ENCODE results near the gene SNRPB. TPM values are rescaled to one million over a fixed set of nuclear protein-coding genes. Genes with fewer than 3 reads are reported as not detected.

The SNRPB gene
- total RNA-seq, 1 experiment from 2014 or later = 462 TPM

DNA sequence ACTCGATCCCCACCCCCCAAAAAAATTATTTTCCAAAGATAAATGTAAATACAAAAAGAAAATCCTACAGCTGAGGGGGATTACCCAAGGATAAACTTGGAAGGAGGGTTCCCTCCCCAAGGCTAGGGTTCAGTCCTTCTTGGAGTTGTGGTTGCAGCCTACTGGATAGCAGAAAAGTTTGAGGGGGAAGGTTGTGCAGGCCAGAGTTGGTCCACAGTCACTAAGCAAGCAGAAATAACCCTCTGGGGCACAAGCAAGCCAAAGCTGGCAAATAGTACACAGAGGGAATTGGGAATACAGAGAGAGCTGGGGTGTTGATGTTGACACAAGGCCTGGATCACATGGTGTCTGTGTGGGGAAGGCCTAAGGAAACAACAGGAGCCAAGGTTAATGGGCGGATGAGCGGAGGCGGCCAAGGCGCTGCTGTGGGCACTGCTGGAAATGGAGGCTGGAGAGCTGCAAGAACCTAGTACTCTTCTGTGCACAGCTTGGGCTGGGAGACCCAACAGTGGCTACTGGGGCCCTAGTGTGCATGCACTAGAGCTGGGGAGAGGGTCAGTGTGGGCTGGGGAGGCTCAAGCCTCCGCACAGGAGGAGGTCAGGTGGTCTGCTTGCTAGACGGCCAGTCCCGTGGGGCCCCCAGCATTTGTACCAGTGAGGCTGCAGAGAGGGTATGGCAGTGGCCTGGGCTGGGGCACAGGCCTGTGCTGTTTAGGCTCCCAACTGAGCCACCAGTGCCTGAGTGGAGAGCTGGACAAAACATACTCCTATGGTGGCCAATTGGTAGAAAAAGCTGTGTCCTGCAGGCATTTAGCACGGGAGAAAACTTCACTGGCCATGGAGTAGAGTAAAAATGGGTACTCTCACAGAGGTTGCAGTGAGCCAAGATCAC, 5.5 kb upstream of the SNRPB start:
- DNase-seq (ENCODE audit: low read depth) = no peak

DNA sequence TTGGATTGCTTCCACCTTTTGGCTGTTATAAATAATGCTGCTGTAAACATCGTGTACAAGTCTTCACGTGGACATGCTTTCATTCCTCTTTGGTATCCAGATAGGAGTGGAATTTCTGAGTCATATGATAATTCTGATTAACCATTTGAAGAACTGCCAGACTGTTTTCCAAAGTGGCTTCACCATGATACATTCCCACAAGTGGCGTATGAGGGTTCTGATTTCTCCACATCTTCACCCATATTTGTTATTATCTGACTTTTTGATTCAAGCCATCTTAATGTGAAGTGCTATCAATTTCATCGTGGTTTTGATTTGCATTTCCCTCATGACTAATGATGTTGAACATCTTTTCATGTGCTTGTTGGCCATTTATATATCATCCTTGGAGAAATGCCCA, 2.9 kb upstream of the SNRPB start:
- peak; percentile 70 for DNase-seq (ENCODE audit: low read depth)

DNA sequence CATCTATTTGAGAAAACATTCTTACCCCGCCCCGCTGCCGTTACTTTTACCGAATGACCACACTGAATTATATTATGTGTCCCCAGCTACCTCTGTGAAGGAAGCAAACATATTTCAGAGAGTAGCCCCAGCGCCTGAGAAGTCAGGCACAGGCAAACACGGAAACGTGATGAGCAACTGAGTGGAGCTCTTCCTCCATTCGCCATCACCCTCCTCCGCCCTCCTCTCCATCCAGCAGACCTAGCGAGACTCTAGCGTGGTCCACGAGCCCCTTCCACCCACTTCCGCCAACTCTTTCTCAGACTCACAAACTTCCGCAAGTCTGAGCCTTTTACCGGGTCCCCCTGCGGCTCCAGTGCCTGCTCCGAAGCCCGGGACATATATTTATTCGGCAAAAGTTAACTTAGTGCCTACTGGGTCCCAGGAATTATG, 582 bp downstream of the SNRPB start:
- peak; percentile 54 for DNase-seq (ENCODE audit: low read depth)

DNA sequence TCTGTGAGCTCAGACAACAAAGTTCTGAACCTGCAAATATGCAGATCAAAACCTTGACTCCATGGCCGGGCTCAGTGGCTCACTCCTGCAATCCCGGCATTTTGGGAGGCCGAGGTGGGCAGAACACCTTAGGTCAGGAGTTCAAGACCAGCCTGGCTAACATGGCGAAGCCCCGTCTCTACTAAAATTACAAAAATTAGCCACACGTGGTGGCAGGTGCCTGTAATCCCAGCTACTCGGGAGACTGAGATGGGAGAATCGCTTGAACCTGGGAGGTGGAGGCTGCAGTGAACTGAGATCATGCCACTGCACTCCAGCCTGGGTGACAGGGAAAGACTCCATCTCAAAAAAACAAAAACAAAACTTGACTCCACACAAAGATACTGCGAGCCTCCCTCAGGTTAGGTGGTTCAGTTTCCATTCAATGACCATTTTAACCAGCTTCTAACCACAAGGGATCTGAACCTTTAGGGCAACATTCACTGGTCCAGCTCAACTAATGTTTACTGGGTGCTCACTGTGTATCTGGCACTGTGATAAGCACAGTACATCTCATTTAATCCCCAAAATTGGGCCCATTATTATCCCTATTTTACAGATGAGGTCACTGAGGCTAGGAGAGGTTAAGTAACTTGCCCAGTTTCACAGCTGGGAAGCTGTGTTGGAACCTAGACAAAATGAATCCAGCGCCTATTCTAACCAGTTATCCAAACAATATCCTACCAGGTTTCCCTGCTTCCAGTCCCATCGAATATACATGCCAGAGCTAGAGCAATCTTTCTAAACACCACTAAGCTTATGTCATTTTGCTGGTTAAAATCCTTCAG, 1.8 kb downstream of the SNRPB start:
- DNase-seq (ENCODE audit: low read depth) = peak; percentile 32

DNA sequence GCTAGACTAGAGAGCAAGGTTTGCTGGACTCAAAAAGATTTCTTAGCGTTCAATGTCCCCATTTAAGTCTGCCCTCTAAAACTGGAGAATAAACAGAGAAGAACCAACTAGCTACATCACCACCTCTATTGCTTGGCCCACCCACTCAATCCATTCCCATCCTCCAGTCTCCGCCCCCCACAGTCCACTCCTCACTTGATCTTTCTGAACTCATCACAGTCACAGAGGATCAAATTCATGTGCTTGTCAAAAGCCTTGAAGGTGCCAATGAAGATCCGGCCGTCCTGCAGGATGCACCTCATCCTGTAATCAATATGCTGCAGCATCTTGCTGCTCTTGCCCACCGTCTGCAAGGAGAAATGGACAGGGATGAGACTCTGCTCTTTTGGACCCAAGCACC, 3.2 kb downstream of the SNRPB start:
- no peak for DNase-seq (ENCODE audit: low read depth)

DNA sequence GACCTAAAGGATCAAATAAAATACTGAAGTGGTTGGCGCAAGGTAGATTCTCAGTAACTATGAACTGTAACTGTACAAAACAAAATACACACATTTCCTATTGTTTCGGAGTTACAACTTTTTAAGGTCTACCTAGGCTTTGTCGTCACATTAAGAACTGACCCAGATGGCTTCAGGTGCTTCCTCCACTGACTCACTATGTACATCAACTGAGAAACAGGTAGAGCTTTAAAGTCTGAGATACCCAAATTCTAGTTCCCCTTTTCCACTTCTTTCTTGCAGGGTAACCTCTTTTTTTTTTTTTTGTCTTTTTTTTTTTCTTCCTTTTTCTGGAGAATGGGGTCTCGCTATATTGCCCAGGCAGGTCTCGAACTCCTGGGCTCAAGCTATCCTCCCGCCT, 5.5 kb downstream of the SNRPB start:
- DNase-seq (ENCODE audit: low read depth) = no peak

DNA sequence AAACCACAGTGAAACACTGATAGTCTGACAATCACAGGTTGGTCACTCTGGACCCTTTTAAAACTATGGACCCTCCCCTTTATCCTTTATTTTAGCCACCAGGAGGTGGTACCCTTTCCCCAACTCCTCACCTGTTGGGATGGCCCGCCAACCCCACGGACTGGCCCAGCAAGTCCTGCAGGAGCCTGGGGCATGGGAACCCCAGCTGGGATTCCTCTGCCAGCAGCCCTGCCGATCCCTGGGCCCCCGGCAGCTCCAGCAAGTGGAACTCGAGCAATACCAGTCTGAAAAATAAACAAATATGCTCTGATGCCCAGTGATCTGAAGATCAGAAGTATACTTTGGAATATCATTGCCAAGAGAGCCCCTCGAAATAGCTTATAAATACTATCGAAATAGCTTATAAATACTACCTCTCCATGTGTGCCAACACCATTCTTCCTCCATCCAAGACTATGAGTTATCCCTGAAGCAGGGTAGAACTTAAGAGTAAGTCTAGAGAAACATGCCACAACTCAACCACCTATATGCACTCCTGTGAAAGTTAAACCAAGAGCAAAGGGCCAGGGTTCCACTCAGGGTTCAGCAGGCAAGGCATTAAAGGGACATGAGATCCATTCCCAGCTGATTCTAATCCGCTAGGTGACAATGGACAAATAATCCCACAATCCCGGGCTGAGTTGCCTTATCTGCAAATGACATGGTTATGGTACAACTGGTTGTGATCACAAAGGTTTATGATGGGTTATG, 6.8 kb downstream of the SNRPB start:
- DNase-seq (ENCODE audit: low read depth) = no peak

DNA sequence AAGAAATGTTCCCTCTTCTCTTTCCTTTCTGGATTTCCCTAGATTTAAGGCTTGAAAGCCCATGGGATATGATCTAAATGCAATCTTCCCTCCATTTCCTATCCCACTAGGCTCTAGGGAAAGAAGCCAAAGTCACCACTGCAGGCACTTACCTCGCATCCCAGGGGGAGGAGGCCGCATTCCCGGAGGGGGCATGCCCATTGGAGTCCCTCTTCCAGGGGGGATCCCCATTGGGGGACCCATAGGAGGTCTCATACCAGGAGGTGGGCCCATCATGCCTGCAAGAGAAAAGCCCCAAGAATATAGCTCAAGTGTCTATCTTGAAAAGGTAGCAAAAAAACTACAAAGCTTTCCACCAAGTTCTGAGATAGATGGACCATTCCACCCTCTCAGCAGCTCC, 8.1 kb downstream of the SNRPB start:
- no peak for DNase-seq (ENCODE audit: low read depth)

DNA sequence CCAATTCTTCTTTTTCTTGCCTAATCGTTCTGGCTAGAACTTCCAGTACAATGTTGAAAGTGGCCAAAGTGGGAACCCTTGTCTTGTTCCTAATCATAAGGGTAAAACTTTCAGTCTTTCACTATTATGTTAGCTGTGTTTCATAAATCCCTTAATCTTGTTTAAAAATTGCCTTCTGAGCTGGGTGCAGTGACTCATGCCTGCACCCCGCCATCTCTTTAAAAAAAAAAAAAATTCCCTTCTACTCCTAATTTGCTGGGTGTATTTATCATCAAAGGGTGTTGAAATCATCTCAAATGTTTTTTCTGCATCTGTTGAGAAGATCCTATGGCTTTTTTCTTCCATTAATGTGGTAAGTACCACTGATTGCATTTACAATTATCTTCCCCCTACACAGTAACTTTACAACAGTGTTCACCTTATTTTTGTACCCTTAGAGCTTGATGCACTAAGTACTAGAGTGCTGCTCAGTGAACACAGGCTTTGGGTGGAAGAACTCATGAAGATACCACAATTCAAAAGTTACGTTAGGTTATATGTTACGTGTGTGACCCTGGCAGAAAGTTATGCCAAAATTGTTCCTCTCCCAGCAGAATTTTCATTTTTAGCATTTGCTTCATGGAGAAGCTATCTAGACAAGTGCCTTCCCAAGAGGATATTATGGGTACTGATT, 9.7 kb downstream of the SNRPB start:
- no peak for DNase-seq (ENCODE audit: low read depth)

DNA sequence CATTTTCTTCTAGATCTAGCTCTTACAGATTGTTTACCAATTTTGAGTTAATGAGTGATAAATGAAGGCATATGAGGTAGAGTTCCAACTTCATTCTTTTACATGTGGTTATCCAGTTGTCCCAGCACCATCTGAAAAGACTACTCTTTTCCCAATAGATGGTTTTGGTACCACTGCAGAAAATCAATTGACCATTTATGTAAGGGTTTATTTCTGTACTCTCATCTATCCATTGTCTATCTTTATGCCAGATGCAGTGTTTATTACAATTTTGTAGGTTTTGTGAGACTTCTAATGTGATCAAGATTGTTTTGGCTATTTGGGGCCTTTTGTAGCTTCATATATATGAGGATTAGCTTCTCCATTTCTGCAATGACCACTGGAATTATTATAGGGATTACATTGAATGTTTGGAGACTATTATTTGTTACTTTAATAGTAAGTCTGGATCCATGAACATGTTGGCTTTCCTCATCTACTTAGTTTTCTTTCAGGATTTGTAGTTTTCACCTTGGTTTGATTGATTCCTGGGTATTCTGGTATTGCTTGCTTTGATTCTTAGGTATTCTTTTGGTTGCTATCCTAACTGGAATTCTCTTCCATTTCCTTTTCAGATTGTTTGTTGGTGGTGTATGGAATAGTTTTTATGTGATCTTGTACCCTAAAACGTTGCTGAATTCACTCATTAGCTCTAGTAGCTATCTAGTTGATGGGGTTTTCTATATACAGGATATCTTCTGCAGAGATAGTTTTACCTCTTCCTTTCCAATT, 10.4 kb downstream of the SNRPB start:
- DNase-seq (ENCODE audit: low read depth) = no peak

DNA sequence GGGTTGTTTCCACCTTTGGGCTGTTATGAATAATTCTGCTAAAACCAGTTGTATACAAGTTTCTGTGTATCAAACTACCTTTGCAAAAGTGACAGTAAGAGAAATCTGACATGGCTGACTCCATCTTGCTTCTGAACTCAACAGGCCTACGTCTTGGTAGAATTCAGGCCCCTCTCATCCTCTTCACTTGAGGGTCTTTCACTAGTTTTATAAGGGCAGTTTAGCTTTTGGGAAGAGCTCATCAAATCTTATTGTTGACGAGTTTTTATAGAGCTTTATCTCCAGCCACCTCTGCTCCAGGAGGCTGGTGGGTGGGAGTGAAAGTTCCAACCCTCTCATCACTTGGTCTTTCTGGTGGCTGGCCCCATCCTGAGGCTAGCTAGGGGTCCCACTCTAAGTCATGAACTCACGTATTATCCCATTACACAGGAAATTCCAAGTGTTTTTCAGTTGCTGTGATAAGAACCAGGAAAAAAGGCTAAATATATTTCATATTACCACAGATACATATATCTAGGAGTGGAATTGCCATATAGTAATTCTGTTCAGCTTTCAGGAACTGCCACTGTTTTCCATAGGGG, 11.6 kb downstream of the SNRPB start:
- no peak for DNase-seq (ENCODE audit: low read depth)

DNA sequence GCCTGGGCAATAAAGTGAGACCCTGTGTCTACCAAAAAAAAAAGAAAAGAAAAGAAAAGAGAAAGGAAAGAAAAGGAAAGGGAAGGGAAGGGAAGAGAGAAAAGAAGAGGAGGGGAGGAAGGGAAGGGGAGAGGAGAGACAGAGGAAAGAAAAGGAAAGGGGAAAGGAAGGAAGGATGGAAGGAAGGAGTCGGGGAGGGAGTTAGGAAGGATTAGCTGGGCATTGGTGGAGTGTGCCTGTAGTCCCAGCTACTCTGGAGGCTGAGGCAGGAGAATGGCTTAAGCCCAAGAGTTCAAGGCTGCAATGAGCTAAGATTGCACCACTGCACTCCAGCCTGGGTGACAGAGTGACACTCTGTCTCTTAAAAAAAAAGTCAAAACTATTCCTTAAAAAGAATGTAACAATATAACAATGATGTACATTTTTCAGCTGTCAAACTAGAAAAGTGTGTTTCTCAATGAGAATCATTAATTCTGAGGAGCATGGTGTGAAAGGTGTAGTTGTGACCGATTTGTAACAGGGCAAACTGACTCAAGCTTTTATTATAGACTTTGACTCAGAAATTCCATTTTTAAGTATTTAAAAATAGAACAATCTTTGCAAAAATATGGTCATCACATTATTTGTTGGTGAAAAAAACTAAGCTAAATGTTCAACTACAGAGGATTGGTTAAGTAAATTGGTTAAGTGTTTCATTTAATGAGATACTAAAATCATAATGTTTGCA, 14.7 kb downstream of the SNRPB start:
- no peak for DNase-seq (ENCODE audit: low read depth)

DNA sequence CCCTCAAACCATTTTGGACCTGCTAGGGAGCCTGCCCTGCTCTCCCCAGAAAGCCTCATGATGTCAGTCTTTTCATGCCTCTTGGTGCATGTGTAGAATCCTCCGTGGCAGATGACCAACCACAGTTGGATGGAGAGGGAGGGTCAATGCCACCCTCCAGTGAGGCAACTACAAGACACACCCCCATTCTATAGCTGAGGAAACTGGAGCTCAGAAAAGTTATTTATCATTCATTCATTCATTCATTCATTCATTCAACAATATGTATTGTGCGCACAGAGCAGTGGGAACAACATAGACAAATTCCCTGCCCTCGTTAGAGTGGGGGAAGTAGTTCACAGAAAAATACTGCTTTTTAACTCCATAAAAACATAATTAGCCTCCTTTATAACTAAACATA, 16.8 kb downstream of the SNRPB start:
- no peak for DNase-seq (ENCODE audit: low read depth)

DNA sequence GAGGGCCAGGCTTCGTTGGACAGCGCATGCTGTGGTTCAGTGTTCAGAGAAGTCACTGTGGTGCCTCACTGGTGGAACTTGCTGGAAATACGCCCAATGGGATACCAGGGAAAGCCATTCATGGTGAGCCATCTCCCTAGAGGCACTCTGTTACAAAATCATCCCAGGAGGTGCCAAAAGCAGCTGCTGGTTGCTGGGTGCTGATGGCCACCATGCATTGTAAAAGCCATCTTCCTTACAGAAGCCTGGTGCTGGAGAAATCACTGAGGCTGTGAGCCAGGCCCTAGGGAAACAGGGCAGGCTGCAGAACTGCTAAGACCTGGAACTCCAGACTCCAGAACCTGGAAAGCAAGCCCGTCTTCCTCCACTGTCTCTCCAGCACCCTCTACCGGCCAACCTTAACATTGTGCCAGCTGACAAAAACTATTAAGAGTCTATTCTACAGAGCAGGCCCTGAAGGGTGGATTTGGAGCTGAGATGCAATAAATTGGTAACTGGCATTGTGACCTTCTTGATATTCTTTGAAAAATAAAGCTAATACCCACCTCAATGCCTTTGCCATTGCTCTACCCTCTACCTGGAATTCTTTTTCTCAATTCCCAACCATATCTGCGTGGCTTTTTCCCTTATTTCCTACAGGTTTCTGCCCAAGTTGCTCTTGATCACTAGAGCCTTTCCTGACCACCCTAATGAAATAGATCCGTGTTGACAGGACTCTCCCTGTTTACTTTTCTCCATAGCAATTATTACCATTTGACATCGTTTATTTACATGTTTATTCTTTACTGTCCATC, 18.5 kb downstream of the SNRPB start:
- DNase-seq (ENCODE audit: low read depth) = peak; percentile 62

DNA sequence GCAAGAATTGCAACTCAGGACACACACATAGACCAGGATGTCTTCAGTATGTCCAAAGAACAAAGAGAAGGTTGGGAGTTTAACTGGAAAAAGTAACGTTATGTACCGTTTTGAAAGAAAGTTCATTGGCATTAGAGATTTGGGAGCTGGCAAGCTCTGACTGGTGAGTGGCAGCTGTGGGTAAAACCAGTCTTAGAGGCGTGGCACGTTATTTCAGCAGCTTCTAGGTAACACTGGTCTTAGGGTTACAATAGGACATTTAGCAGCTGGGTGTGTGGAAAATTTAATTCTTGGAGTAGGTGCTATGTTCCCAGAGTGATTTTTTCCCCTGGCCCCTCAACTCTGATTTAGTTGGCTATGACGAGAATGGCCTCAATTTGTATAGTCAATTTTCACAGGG, 19.2 kb downstream of the SNRPB start:
- no peak for DNase-seq (ENCODE audit: low read depth)

DNA sequence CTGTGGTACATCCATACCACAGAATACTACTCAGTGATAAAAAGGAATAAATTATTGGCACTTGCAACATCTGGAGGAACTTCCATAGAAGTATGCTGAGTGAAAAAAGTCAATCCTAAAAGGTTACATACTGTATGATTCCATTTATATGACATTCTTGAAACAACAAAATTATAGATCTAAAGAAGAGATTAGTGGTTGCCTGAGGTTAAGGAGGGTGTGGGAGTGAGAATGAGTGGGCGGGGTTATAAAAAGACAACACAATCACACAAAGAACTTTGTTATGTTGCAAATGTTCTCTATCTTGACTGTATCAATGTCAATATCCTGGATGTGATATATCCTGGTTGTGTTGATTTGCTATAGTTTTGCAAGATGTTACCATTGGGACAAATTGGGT, 21.2 kb downstream of the SNRPB start:
- no peak for DNase-seq (ENCODE audit: low read depth)

DNA sequence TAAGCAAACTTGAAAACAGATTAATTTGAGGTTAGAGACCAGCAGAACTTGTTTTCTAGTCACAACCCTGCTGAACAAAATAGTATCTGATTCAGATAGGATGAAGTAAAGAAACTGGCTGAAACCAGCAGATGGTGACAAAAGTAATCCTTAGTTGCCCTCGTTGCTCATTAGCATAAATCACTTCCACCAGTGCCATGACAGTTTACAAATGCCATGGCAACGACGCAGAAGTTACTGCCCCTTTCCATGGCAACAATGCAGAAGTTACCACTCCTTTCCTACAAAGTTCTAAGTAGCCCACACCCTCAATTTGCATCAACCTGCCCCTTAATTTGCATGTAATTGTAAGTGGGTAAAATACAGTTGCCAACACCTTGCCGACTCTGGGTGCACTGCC, 23.7 kb downstream of the SNRPB start:
- DNase-seq (ENCODE audit: low read depth) = no peak

DNA sequence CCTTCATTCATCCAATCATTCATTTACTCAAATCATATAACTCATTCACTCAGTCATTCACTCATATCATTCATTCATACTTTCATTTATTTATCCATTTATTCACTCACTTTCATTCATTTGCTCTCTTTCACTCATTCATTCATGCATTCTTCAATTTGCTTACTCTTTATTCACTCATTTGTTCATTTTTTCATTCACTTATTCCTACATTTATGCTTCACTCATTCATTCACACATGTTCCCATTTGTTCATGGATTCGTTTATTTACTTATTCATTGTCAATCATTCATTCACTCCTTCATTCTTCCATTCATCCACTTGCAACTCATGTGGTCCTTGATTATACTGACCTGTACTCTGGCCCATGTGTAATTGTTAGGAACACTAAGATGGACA, 39.4 kb downstream of the SNRPB start:
- no peak for DNase-seq (ENCODE audit: low read depth)

DNA sequence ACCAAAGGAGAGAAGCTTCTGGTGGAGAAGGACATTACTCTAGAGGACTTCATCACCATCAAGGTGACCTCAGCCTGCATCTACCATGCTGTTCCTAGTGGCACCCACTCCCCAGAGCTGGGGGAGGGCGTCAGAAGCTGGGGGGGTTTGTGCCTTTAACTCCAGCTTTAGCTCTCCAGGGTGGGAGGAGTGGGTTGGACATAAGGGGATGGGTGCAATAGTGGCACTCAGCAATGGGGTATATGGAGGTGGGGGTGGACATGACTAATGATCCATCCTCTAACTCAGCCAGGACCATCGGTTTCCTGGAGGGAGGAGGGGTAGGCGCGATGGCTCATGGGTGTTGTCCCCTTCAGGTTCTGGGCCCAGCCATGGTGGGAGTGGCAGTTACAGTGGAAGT, 40.1 kb downstream of the SNRPB start:
- DNase-seq (ENCODE audit: low read depth) = no peak
